LoVo (cell line): ENCODE data around the gene SLC38A8.
A peak's percentile ranks its signal among the peaks of the same experiment; 100 is the strongest.

Source experiments
- DNase-seq: peaks from one replicate; pipeline ENCODE4 v3.0.0-alpha.2; 2016; ENCODE audit warnings: low spot score

The SLC38A8 gene

GRCh38 chr16:84048871-84049270 lies 6.3 kb upstream of the SLC38A8 start:
- no peak for DNase-seq

DNA sequence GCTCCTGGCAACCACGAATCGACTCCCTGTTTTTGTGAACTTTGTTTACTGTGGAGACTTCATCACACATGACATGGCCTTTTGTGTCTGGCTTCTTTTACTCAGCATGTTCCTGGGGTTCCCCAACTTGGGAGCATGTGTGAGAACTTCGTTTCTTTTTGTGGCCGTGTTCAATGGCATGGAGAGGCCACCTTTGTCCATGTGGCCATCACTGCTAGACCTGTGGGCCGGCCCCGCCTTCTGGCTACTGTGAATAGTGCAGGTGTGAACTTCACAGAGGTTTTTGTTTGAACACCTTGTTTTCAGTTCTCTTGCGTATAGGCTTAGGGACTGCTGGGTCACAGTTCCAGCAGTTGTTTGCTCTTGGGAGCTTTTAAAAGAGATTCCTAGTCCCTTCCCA lies 5.7 kb upstream of the SLC38A8 start:
- no peak for DNase-seq

- DNase-seq, result no peak
Measured at GRCh38 chr16:84047626-84048025, 5.0 kb upstream of the SLC38A8 start.

DNA sequence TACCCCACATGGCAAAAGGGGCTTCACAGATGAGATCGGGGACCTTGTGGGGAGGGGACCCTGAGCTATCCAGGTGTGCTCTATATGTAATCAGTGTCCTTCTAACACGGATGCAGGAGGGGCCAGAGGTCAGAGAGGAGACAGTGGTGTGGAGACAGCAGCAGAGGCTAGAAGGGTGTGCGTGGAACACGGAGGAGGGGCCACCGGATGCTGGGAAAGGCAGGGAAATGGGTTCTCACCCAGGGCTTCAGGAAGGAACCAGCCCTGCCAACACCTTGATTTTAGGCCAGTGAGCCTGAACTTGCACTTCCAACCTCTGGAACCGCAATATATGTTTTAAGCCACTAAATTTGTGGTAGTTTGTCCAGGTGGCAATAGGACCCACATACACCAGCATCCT lies 4.6 kb upstream of the SLC38A8 start:
- no peak for DNase-seq

GRCh38 chr16:84045818-84046470 lies 3.3 kb upstream of the SLC38A8 start:
- no peak for DNase-seq

- DNase-seq, result no peak
Measured at GRCh38 chr16:84045001-84045817, 2.6 kb upstream of the SLC38A8 start.

DNA sequence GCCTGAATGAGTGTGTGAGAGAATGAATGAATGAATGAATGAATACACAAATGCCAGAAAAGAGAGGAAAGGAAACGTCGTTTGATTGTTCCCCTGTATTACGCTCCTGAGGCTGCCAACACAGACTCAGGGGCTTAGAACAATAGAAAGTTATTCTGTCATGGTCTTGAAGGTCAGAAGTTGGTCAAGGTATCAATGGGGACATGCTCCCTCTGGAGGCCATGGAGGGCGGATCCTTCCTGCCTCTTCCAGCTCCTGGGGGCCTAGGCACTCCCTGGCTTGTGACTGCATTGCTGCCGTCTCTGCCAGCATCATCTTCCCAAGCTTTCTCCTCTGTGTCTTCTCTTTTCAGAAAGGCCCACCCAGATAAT lies 1.5 kb upstream of the SLC38A8 start:
- DNase-seq, result peak; percentile 25

DNA sequence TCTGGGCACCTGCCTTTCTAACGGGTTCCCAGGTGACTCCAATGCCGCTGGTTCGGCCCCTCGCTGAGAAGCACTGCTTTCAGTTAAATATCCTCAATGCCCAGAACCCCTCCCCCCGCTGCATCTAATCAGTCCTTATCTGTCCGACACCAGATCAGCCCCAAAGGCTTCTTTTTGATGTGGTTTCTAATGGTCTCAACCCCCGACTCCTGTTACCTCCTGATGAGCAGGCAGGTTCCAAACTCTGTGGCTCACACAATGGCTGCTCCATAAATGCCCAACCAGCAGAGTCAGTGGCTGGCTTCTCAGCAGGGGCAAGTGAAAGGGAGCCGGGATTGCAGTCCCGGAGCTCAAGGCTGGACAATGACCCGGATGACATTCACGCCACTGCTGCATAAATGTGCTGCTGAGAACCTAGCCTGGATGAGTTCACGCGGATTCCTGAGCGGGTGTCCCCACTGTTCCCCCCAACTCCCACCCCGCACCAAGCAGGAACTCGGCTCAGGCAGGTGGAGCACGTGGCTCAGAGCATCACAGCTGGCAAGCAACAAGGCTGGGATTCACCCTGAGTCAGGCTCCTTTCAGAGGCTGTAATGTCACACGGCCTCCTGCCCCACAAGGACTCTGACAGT lies 1.0 kb upstream of the SLC38A8 start:
- no peak for DNase-seq

GRCh38 chr16:84042879-84043485 lies 387 bp upstream of the SLC38A8 start:
- DNase-seq, result no peak

GRCh38 chr16:84041881-84042280 lies 714 bp downstream of the SLC38A8 start:
- DNase-seq, result no peak

DNA sequence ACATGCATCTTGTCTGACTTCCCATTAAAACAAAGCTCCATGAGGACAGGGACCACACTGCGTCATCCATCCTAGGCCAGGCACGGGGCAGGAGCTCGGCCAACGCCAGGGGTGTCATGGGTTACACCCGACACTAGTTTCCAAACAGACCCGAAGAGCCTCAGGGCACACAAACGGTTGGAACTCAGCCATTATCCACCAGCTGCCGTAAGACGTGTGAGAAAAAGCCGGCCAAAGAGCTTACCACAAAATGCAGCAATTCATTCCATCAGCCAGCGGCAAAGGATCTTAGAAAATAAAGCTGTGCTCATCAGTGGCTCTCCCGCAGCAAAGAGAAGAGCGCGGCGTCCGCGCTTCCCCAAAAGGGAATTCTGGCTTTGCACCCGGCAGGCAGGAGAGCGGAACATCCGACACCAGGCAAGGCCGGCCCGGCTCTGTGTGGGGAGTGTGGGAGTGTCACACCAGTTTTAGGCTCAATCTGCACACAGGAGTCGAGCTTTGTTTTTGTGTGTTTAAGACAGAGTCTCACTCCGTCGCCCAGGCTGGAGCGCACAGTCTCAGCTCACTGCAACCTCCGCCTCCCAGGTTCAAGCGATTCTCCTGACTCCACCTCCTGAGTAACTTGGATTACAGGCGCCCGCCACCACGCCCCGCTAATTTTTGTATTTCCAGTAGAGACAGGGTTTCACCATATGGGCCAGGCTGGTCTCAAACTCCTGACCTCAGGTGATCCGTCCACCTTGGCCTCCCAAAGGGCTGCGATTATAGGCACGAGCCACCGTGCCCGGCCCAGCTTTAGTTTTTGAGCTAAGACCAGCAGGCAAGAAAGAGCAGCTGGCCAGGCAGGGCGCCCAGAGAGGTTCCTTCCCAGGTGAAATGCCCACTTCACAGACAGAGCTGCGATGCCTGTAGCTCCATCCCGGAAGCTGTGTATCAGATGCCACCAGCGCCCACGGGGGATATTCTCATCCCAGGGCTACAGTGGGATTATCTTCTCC lies 1.5 kb downstream of the SLC38A8 start:
- no peak for DNase-seq

DNA sequence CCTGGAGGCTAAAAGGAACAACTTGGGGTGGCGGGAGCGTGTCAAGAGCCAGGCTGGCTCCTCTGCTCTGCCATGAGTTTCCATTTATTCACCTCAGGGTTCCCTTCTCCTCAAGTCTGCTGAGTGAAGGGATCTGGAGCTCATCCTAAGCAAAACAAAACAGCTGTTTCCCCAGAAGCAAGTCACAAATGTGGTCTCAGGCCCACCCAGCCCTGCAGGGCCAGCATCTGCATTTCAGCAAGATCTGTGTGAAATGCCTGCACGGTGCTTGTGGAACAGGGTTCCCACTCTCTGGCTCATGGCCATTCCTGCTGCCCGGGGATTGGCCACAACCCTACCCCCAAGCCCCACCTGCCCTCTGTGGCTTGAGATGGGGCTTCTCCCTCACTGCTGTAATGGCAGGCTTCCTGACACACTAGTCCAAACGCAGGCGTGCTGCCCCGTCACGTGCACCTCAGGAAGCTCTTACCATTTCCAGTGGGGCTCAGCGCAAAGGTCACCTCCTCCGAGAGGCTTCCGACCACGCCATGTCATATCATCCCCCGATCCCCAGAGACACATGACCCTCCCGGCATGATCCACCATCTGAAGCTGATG lies 2.3 kb downstream of the SLC38A8 start:
- no peak for DNase-seq

DNA sequence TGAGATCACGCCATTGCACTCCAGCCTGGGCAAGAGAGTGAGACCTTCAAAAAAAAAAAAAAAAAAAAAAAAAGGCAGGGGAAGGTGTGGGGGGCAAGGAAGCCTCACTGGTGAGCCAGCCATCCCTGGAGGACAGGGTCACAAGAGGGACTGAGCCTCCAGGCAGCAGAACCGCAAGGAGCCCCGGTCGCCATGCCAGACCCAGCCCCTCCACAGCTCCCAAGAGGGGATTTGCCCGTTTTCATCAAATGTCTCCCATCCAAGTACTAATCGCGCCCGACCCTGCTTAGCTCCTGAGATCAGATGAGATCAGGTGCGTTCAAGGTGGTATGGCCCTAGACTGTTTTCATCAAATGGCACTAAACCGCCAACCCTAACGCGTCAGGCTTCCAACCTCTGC lies 2.9 kb downstream of the SLC38A8 start:
- DNase-seq, result no peak

GRCh38 chr16:84038469-84038868 lies 4.1 kb downstream of the SLC38A8 start:
- no peak for DNase-seq

DNA sequence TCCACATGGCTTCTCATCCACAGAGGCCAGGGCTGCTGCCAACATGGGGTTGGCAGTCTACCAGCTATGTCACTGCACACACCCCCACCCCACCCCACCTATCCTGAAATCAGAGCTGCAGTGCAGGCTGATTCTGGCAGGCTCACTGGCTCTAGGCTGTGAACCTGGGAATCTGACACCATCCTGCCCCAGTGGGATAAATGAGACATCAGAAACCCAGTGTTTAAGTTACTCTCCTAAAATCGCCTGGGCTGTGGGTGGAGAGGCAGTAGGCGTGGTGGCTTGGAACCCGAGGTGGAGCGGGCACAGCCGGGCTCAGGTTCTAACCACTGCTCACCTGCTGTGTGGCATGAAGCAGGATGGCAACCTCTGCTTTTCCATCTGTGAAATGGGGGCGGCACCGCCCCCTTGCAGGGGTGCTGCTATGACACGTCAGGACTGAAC lies 5.6 kb downstream of the SLC38A8 start:
- no peak for DNase-seq

- DNase-seq, result no peak
Measured at GRCh38 chr16:84036131-84036530, 6.5 kb downstream of the SLC38A8 start.

DNA sequence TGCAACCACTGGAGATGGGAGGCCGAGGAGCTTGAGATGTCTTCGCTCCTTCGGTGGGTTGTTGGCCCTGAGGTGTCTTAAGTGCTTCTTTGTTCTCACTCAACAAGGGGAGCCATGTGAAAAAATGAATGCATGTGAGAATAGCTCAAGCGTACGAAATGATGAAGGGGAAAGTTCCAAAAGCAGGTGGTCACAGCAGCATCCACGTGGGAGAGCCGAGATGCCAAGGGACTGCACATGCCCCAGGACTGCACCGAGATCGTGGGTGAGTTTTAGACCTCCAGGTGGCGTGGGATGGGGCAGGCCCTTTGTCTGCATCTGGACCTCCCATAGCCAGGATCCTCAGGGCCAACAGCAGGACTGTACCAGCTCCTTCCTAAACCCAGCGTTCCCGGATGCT lies 8.1 kb downstream of the SLC38A8 start:
- DNase-seq, result no peak

GRCh38 chr16:84033251-84034195 lies 9.1 kb downstream of the SLC38A8 start:
- no peak for DNase-seq

DNA sequence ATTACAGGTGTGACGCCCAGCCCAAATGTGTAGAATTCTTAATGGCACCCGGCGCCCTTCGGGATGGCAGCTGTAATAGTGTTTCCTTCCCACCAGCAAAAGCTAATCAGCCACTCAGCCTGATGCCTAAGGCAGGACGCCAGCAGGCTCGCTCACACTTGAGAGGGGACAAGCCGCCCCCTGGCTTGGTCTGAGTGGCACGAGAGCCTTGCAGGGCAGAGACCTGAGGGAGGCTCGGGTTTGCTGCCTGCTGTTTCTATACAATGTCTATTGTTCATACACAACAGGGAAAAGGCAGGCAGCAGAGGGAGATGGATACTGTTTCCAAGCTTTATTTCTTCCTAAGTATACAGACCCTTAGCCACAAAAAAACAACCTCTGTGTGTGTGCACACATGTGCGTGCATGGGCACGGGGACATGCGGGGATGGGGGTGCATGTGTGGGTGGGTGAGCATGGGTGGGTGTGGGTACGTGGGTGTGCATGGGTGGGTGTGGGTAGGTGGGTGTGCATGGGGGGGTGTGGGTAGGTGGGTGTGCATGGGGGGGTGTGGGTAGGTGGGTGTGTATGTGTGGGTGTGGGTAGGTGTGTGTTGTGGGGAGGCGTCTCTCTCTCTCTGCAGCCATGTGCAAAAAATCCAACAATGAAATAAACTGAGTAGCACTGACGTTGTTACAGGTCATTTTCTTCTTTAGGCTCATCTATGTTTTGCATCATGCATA lies 10.0 kb downstream of the SLC38A8 start:
- DNase-seq, result no peak
